ENCODE measurements around the gene NFATC2. TPM values are rescaled to one million over a fixed set of nuclear protein-coding genes. Genes with fewer than 3 reads are reported as not detected.
A peak's percentile ranks its signal among the peaks of the same experiment; 100 is the strongest.

NFATC2 gene
- total RNA-seq, 1 donor from 2014 or later: not detected

GRCh38 chr20:51452091-51452613 is 90.4 kb downstream of the NFATC2 start:
- no peak for TF ChIP-seq CTCF (IDR thresholded peaks at IDR 0.05; ENCODE audit: insufficient read depth, low read length, severe bottlenecking)
- FAIRE-seq (no peak), DNase-seq (ENCODE audit: low read depth) (no peak)
- Histone ChIP-seq H3K4me3 (ENCODE audit: low read depth, low read length) (no peak overlapping the region), H3K27me3 (ENCODE audit: control insufficient read depth, insufficient read depth, low read length) (peaks cover 1% of the 10 kb centered on the region), H3K36me3 (ENCODE audit: control insufficient read depth, insufficient read depth, low read length) (no peaks in the 10 kb centered on the region)

GRCh38 chr20:51451484-51451883 is 91.0 kb downstream of the NFATC2 start:
- no peaks in the 10 kb centered on the region for H3K36me3 ChIP-seq (ENCODE audit: control insufficient read depth, insufficient read depth, low read length)
- DNase-seq (ENCODE audit: low read depth) (no peak), FAIRE-seq (no peak)
- TF ChIP-seq CTCF (IDR thresholded peaks at IDR 0.05; ENCODE audit: insufficient read depth, low read length, severe bottlenecking): no peak
- peaks cover 1% of the 10 kb centered on the region for H3K27me3 ChIP-seq (ENCODE audit: control insufficient read depth, insufficient read depth, low read length)
- no peak overlapping the region for H3K4me3 ChIP-seq (ENCODE audit: low read depth, low read length)

GRCh38 chr20:51450984-51451383 is 91.5 kb downstream of the NFATC2 start:
- peaks cover 1% of the 10 kb centered on the region for H3K27me3 ChIP-seq (ENCODE audit: control insufficient read depth, insufficient read depth, low read length)
- DNase-seq (ENCODE audit: low read depth) (no peak), FAIRE-seq (no peak)
- H3K4me3 ChIP-seq (ENCODE audit: low read depth, low read length): no peak overlapping the region
- no peak for TF ChIP-seq CTCF (IDR thresholded peaks at IDR 0.05; ENCODE audit: insufficient read depth, low read length, severe bottlenecking)
- H3K36me3 ChIP-seq (ENCODE audit: control insufficient read depth, insufficient read depth, low read length): no peaks in the 10 kb centered on the region

- TF ChIP-seq CTCF (IDR thresholded peaks at IDR 0.05; ENCODE audit: insufficient read depth, low read length, severe bottlenecking): no peak
- FAIRE-seq (no peak), DNase-seq (ENCODE audit: low read depth) (peak; percentile 50)
- H3K36me3 ChIP-seq (ENCODE audit: control insufficient read depth, insufficient read depth, low read length): no peaks in the 10 kb centered on the region
- H3K4me3 ChIP-seq (ENCODE audit: low read depth, low read length): no peak overlapping the region
- H3K27me3 ChIP-seq (ENCODE audit: control insufficient read depth, insufficient read depth, low read length): peaks cover 1% of the 10 kb centered on the region
These were observed 92.3 kb downstream of the NFATC2 start for GRCh38 chr20:51450221-51450712.

GRCh38 chr20:51449498-51450220 is 92.9 kb downstream of the NFATC2 start:
- Histone ChIP-seq H3K4me3 (ENCODE audit: low read depth, low read length) (no peak overlapping the region), H3K27me3 (ENCODE audit: control insufficient read depth, insufficient read depth, low read length) (peaks cover 1% of the 10 kb centered on the region), H3K36me3 (ENCODE audit: control insufficient read depth, insufficient read depth, low read length) (no peaks in the 10 kb centered on the region)
- DNase-seq (ENCODE audit: low read depth) (no peak), FAIRE-seq (no peak)
- no peak for TF ChIP-seq CTCF (IDR thresholded peaks at IDR 0.05; ENCODE audit: insufficient read depth, low read length, severe bottlenecking)

All from bronchial epithelial cell (primary cell).